HEK293 (cell line): ENCODE measurements around the gene KLHDC3.

Experiments
- CTCF ChIA-PET: fragments of 350-600 bp; formaldehyde crosslinking; extraction: SDS; loops from one replicate; lab custom pipeline; 2021; ENCODE audit warnings: antibody characterized with exemption; lab: Yijun Ruan, JAX
- POLR2A ChIA-PET: fragments of 300-600 bp; formaldehyde crosslinking; extraction: SDS; loops from one replicate; lab custom pipeline; 2020; ENCODE audit warnings: antibody characterized with exemption, inconsistent platforms; lab: Yijun Ruan, JAX
- H3K27ac ChIP-seq: fragments of 200-500 bp; sonication (Bioruptor generic); 2 replicates; pipeline ENCODE4 v1.5.1; 2014; ENCODE audit warnings: low read depth, low read length, control low read depth, inconsistent platforms; ENCODE audit errors: extremely low read depth
- H3K36me3 ChIP-seq, 2 experiments: fragments of 200-500 bp in 1 of 2; sonication (Bioruptor generic) in 1 of 2; 1 replicate in 1 of 2; 2 replicates in 1 of 2; pipeline ENCODE4 v1.5.1; 2014 to 2017; ENCODE audit warnings: inconsistent platforms in 2 of 2, low read length in 2 of 2; ENCODE audit not compliant: control insufficient read depth in 2 of 2, insufficient read depth in 1 of 2
- H3K4me1 ChIP-seq: fragments of 200-500 bp; sonication (Bioruptor generic); 2 replicates; pipeline ENCODE4 v1.5.1; 2014; ENCODE audit warnings: mild to moderate bottlenecking, low read length, inconsistent platforms; ENCODE audit not compliant: control insufficient read depth, insufficient read depth
- H3K4me3 ChIP-seq: 2 replicates; pipeline ENCODE4 v1.5.1; 2011; ENCODE audit warnings: low read depth, mild to moderate bottlenecking, control low read depth, low read length, moderate library complexity
- H3K9me3 ChIP-seq: fragments of 200-500 bp; sonication (Bioruptor generic); 2 replicates; pipeline ENCODE4 v1.5.1; 2014; ENCODE audit warnings: low read depth, low read length, inconsistent platforms; ENCODE audit not compliant: control insufficient read depth, insufficient read depth
- KLF1 ChIP-seq: fragments of 450-650 bp; formaldehyde crosslinking; IDR thresholded peaks from 2 replicates; pipeline ENCODE4 v1.5.1; 2016; ENCODE audit warnings: missing biosample characterization, missing genetic modification characterization
- KLF9 ChIP-seq: fragments of 450-650 bp; formaldehyde crosslinking; IDR thresholded peaks from 2 replicates; pipeline ENCODE4 v1.5.1; 2016; ENCODE audit warnings: missing biosample characterization, missing genetic modification characterization, low read depth
- MZF1 ChIP-seq: fragments of 450-650 bp; formaldehyde crosslinking; IDR thresholded peaks from 2 replicates; pipeline ENCODE4 v1.5.1; 2017; ENCODE audit warnings: missing biosample characterization, missing genetic modification characterization, borderline replicate concordance
- SP7 ChIP-seq: fragments of 450-650 bp; formaldehyde crosslinking; IDR thresholded peaks from 2 replicates; pipeline ENCODE4 v1.5.1; 2016; ENCODE audit warnings: missing biosample characterization, missing genetic modification characterization
- WT1 ChIP-seq: fragments of 450-650 bp; formaldehyde crosslinking; IDR thresholded peaks from 2 replicates; pipeline ENCODE4 v1.5.1; 2016; ENCODE audit warnings: missing biosample characterization, missing genetic modification characterization
- YY2 ChIP-seq: fragments of 450-650 bp; formaldehyde crosslinking; IDR thresholded peaks from 2 replicates; pipeline ENCODE4 v1.5.1; 2016; ENCODE audit warnings: missing biosample characterization, missing genetic modification characterization
- ZBTB20 ChIP-seq: fragments of 450-650 bp; formaldehyde crosslinking; IDR thresholded peaks from 2 replicates; pipeline ENCODE4 v1.5.1; 2016; ENCODE audit warnings: missing biosample characterization, missing genetic modification characterization
- ZNF10 ChIP-seq: fragments of 450-650 bp; formaldehyde crosslinking; IDR thresholded peaks from 2 replicates; pipeline ENCODE4 v1.5.1; 2017; ENCODE audit warnings: missing biosample characterization, missing genetic modification characterization
- ZNF169 ChIP-seq: fragments of 450-650 bp; formaldehyde crosslinking; IDR thresholded peaks from 2 replicates; pipeline ENCODE4 v1.5.1; 2016; ENCODE audit warnings: missing biosample characterization, missing genetic modification characterization
- ZNF366 ChIP-seq: fragments of 450-650 bp; formaldehyde crosslinking; conservative IDR thresholded peaks from 2 replicates; pipeline ENCODE4 v1.5.1; 2016; ENCODE audit warnings: missing biosample characterization, missing genetic modification characterization
- ZNF394 ChIP-seq: fragments of 450-650 bp; formaldehyde crosslinking; IDR thresholded peaks from 2 replicates; pipeline ENCODE4 v1.5.1; 2016; ENCODE audit warnings: missing biosample characterization, missing genetic modification characterization, mild to moderate bottlenecking, moderate library complexity, borderline replicate concordance
- ZNF600 ChIP-seq: fragments of 450-650 bp; formaldehyde crosslinking; IDR thresholded peaks from 2 replicates; pipeline ENCODE4 v1.5.1; 2016; ENCODE audit warnings: missing biosample characterization, missing genetic modification characterization
- ZNF660 ChIP-seq: fragments of 450-650 bp; IDR thresholded peaks from 2 replicates; pipeline ENCODE4 v1.5.1; 2018; ENCODE audit warnings: missing biosample characterization, mild to moderate bottlenecking, missing genetic modification characterization
- ZNF792 ChIP-seq: fragments of 450-650 bp; formaldehyde crosslinking; IDR thresholded peaks from 2 replicates; pipeline ENCODE4 v1.5.1; 2016; ENCODE audit warnings: missing biosample characterization, missing genetic modification characterization
- TF ChIP-seq, protein P1 (sequence below): fragments of 450-650 bp; formaldehyde crosslinking; IDR thresholded peaks from 2 replicates; pipeline ENCODE4 v1.5.1; 2016; ENCODE audit warnings: missing biosample characterization, missing genetic modification characterization
- TF ChIP-seq, protein P2 (sequence below): fragments of 450-650 bp; formaldehyde crosslinking; IDR thresholded peaks from 2 replicates; pipeline ENCODE4 v1.5.1; 2016; ENCODE audit warnings: missing biosample characterization, missing genetic modification characterization, low read depth
- TF ChIP-seq, protein P3 (sequence below): fragments of 450-650 bp; formaldehyde crosslinking; IDR thresholded peaks from 2 replicates; pipeline ENCODE4 v1.5.1; 2016; ENCODE audit warnings: missing biosample characterization, missing genetic modification characterization
- TF ChIP-seq, protein P4 (sequence below): fragments of 450-650 bp; formaldehyde crosslinking; IDR thresholded peaks from 2 replicates; pipeline ENCODE4 v1.5.1; 2016; ENCODE audit warnings: missing biosample characterization, missing genetic modification characterization

Gene KLHDC3

GRCh38 chr6:42978839-42979522 lies 35.1 kb upstream of the KLHDC3 start, which contains the start of gene PEX6 (continued):
- TF ChIP-seq, protein P1, sequence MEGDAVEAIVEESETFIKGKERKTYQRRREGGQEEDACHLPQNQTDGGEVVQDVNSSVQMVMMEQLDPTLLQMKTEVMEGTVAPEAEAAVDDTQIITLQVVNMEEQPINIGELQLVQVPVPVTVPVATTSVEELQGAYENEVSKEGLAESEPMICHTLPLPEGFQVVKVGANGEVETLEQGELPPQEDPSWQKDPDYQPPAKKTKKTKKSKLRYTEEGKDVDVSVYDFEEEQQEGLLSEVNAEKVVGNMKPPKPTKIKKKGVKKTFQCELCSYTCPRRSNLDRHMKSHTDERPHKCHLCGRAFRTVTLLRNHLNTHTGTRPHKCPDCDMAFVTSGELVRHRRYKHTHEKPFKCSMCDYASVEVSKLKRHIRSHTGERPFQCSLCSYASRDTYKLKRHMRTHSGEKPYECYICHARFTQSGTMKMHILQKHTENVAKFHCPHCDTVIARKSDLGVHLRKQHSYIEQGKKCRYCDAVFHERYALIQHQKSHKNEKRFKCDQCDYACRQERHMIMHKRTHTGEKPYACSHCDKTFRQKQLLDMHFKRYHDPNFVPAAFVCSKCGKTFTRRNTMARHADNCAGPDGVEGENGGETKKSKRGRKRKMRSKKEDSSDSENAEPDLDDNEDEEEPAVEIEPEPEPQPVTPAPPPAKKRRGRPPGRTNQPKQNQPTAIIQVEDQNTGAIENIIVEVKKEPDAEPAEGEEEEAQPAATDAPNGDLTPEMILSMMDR (tag by site-specific recombination), result no peak
- TF ChIP-seq, protein P2, sequence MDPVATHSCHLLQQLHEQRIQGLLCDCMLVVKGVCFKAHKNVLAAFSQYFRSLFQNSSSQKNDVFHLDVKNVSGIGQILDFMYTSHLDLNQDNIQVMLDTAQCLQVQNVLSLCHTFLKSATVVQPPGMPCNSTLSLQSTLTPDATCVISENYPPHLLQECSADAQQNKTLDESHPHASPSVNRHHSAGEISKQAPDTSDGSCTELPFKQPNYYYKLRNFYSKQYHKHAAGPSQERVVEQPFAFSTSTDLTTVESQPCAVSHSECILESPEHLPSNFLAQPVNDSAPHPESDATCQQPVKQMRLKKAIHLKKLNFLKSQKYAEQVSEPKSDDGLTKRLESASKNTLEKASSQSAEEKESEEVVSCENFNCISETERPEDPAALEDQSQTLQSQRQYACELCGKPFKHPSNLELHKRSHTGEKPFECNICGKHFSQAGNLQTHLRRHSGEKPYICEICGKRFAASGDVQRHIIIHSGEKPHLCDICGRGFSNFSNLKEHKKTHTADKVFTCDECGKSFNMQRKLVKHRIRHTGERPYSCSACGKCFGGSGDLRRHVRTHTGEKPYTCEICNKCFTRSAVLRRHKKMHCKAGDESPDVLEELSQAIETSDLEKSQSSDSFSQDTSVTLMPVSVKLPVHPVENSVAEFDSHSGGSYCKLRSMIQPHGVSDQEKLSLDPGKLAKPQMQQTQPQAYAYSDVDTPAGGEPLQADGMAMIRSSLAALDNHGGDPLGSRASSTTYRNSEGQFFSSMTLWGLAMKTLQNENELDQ (tag by site-specific recombination), result no peak
- 0 out of 2 replicates have a peak, but pooled peaks have one; percentile 19 for TF ChIP-seq ZNF660 (tag by site-specific recombination)
- TF ChIP-seq, all 188 proteins: peak for 47

DNA sequence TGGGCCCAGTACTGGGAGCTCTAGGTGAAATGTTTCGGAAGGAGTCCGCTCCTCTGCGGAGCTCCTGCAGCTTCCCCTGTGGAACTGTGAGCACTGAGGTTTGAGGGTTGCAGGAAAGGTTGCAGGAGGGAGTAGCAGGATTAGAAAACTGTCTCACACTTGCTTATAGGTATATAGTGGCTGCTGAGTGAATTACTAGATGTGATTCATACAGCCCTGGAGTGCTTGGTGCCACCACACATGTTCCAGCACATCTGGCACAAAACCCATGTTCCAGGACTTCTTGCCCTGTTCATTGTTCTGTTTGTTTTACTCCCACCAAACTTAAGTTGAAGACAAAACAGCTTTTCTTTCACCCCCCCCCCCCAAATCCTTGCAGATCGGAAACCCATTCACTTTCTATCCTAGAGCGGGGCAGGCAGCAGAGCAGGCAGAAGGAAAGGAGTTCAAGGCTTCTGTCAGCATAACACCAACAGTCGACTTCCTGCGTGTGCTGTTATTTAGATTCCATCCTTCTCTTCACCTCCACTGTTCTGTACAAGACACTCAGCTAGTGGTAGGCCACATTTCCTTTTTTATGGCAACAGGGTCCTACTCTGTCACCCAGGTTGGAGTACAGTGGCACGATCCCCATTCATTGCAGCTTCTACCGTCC lies 34.4 kb upstream of the KLHDC3 start:
- H3K4me3 ChIP-seq, result peak overlapping the region; percentile 88
- H3K27ac ChIP-seq, result peak overlapping the region; percentile 84
- no peaks in the 10 kb centered on the region for H3K4me1 ChIP-seq
- peaks cover 3 to 12% of the 10 kb centered on the region in 2 experiments; a peak in 2 of 3 replicates for H3K36me3 ChIP-seq
- ChIA-PET CTCF (interaction anchor here (0.5 to 1.5 kb wide), 8 partner anchors 8 to 1361 kb away, joined by 3 to 6 read pairs (median 4); no protein-coding TSS in a partner anchor), POLR2A (interaction anchor here (0.6 to 3.4 kb wide), 19 partner anchors 8 to 191 kb away, joined by 3 to 46 read pairs (median 6); partner anchors contain the start of genes CNPY3, KLC4, KLHDC3 and MEA1)
- no peak for TF ChIP-seq KLF9
- TF ChIP-seq ZBTB20 (tag by site-specific recombination), result peak; percentile 75; the same call in 1 of the 2 replicates
- peak; percentile 84 for TF ChIP-seq ZNF600 (tag by site-specific recombination)
- peak; percentile 0; the same call in 1 of the 2 replicates for TF ChIP-seq MZF1 (tag by site-specific recombination)
- TF ChIP-seq KLF1 (tag by site-specific recombination), result peak; percentile 2; the same call in 1 of the 2 replicates
- no peak for TF ChIP-seq WT1 (tag by site-specific recombination)
- 0 out of 2 replicates have a peak, but pooled peaks have one; percentile 27 for TF ChIP-seq ZNF366 (tag by site-specific recombination)
- peak; percentile 60; the same call in 1 of the 2 replicates for TF ChIP-seq ZNF394 (tag by site-specific recombination)
- no peak for TF ChIP-seq ZNF792 (tag by site-specific recombination)
- H3K9me3 ChIP-seq, result no peaks in the 10 kb centered on the region

DNA sequence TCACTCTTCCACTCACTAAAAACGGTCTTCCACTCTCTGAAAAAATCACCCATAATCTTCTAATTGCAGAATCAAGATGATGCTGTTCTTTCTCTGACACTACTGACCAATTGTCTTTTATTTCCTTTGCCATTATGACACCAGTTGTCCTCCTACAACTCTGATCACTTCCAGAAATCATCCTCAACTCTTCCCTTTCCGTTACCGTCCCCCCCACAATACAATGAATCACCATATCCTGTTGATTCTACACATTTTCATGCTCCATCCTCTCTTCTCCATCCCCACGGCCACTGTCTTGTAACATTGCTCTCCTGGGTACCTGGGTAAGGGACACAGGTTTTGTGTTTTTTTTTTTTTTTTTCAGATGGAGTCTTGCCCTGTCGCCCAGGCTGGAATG lies 32.2 kb upstream of the KLHDC3 start:
- H3K27ac ChIP-seq, result no peak overlapping the region
- no peak overlapping the region for H3K4me3 ChIP-seq
- H3K36me3 ChIP-seq, result peaks cover 5 to 8% of the 10 kb centered on the region in 2 experiments; a peak in 2 of 3 replicates
- H3K9me3 ChIP-seq, result no peaks in the 10 kb centered on the region
- CTCF ChIA-PET, result no interaction called here
- TF ChIP-seq ZNF10 (tag by site-specific recombination), result no peak
- TF ChIP-seq, protein P3, sequence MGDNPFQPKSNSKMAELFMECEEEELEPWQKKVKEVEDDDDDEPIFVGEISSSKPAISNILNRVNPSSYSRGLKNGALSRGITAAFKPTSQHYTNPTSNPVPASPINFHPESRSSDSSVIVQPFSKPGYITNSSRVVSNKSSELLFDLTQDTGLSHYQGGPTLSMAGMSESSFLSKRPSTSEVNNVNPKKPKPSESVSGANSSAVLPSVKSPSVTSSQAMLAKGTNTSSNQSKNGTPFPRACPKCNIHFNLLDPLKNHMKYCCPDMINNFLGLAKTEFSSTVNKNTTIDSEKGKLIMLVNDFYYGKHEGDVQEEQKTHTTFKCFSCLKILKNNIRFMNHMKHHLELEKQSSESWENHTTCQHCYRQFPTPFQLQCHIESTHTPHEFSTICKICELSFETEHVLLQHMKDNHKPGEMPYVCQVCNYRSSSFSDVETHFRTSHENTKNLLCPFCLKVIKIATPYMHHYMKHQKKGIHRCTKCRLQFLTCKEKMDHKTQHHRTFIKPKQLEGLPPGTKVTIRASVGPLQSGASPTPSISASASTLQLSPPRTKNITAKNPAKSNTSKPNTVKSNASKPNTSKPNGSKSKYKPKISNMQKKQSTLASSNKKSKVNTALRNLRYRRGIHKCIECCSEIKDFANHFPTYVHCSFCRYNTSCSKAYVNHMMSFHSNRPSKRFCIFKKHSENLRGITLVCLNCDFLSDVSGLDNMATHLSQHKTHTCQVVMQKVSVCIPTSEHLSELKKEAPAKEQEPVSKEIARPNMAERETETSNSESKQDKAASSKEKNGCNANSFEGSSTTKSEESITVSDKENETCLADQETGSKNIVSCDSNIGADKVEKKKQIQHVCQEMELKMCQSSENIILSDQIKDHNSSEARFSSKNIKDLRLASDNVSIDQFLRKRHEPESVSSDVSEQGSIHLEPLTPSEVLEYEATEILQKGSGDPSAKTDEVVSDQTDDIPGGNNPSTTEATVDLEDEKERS (tag by site-specific recombination), result no peak
- TF ChIP-seq, protein P4, sequence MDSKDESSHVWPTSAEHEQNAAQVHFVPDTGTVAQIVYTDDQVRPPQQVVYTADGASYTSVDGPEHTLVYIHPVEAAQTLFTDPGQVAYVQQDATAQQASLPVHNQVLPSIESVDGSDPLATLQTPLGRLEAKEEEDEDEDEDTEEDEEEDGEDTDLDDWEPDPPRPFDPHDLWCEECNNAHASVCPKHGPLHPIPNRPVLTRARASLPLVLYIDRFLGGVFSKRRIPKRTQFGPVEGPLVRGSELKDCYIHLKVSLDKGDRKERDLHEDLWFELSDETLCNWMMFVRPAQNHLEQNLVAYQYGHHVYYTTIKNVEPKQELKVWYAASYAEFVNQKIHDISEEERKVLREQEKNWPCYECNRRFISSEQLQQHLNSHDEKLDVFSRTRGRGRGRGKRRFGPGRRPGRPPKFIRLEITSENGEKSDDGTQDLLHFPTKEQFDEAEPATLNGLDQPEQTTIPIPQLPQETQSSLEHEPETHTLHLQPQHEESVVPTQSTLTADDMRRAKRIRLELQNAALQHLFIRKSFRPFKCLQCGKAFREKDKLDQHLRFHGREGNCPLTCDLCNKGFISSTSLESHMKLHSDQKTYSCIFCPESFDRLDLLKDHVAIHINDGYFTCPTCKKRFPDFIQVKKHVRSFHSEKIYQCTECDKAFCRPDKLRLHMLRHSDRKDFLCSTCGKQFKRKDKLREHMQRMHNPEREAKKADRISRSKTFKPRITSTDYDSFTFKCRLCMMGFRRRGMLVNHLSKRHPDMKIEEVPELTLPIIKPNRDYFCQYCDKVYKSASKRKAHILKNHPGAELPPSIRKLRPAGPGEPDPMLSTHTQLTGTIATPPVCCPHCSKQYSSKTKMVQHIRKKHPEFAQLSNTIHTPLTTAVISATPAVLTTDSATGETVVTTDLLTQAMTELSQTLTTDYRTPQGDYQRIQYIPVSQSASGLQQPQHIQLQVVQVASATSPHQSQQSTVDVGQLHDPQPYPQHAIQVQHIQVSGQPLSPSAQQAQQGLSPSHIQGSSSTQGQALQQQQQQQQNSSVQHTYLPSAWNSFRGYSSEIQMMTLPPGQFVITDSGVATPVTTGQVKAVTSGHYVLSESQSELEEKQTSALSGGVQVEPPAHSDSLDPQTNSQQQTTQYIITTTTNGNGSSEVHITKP (tag by site-specific recombination), result peak; percentile 49
- TF ChIP-seq ZNF169, result no peak
- no peak for TF ChIP-seq YY2 (tag by site-specific recombination)
- TF ChIP-seq SP7, result no peak
- TF ChIP-seq, all 188 proteins: peak for 1
- POLR2A ChIA-PET, result interaction anchor here (0.6 kb wide), 1 partner anchor 41 kb away, joined by 4 read pairs; no protein-coding TSS in a partner anchor
- no peaks in the 10 kb centered on the region for H3K4me1 ChIP-seq
